DND-41 (cell line): ENCODE data around the gene IL5.
"Not testable (repeated sequence)": the region's sequence is repeated elsewhere in the genome, so short reads cannot be mapped to it uniquely, and the experiment has no call there.

Source experiments
- CTCF ChIP-seq: IDR thresholded peaks from 2 replicates; pipeline ENCODE4 v1.5.1; 2012; ENCODE audit warnings: borderline replicate concordance, low read length, moderate library complexity, mild to moderate bottlenecking; ENCODE audit not compliant: poor library complexity, severe bottlenecking; ENCODE audit errors: extremely low read depth
- EZH2 ChIP-seq: IDR thresholded peaks from 3 replicates; pipeline ENCODE4 v1.6.1; 2012; ENCODE audit warnings: borderline replicate concordance, low read depth, mild to moderate bottlenecking, moderate library complexity, low read length, inconsistent platforms; ENCODE audit not compliant: severe bottlenecking

GRCh38 chr5:132522067-132522466 is 21.3 kb downstream of the IL5 start:
- not testable (repeated sequence) for TF ChIP-seq CTCF, EZH2
